Skeletal muscle satellite cell (primary cell): ENCODE data around the gene KCNH1.

Experiments used
- H3K27me3 ChIP-seq: 2 replicates; pipeline ENCODE4 v1.7.0; 2013; ENCODE audit warnings: low read length; ENCODE audit not compliant: control insufficient read depth, insufficient read depth
- H3K36me3 ChIP-seq: 2 replicates; pipeline ENCODE4 v1.7.0; 2013; ENCODE audit warnings: mild to moderate bottlenecking, control low read depth, low read length; ENCODE audit not compliant: insufficient read depth
- H3K4me1 ChIP-seq: 2 replicates; pipeline ENCODE4 v1.7.0; 2013; ENCODE audit warnings: low read length; ENCODE audit not compliant: control insufficient read depth, insufficient read depth
- H3K4me2 ChIP-seq: 2 replicates; pipeline ENCODE4 v1.7.0; 2013; ENCODE audit warnings: mild to moderate bottlenecking, low read length
- H3K4me3 ChIP-seq: 2 replicates; pipeline ENCODE4 v1.7.0; 2013; ENCODE audit warnings: low read length
- H3K9ac ChIP-seq: 2 replicates; pipeline ENCODE4 v1.7.0; 2013; ENCODE audit warnings: mild to moderate bottlenecking, low read depth, low read length, moderate library complexity
- H3K9me3 ChIP-seq: replicated peaks from 2 replicates; pipeline ENCODE4 v1.7.0; 2013; ENCODE audit warnings: mild to moderate bottlenecking, control low read depth, low read length

KCNH1 gene

GRCh38 chr1:210685295-210685650 is 448.7 kb downstream of the KCNH1 start:
- Histone ChIP-seq H3K36me3 (no peaks in the 10 kb centered on the region), H3K4me2 (no peak overlapping the region), H3K4me3 (no peak overlapping the region), H3K27me3 (no peaks in the 10 kb centered on the region), H3K9ac (no peak overlapping the region), H3K4me1 (peaks cover 7% of the 10 kb centered on the region), H3K9me3 (no peaks in the 10 kb centered on the region)

GRCh38 chr1:210684466-210685294 is 449.3 kb downstream of the KCNH1 start:
- Histone ChIP-seq H3K4me1 (peaks cover 7% of the 10 kb centered on the region), H3K4me3 (no peak overlapping the region), H3K27me3 (no peaks in the 10 kb centered on the region), H3K9ac (no peak overlapping the region), H3K36me3 (no peaks in the 10 kb centered on the region), H3K4me2 (no peak overlapping the region), H3K9me3 (no peaks in the 10 kb centered on the region)

GRCh38 chr1:210683403-210684047 is 450.4 kb downstream of the KCNH1 start:
- no peaks in the 10 kb centered on the region for H3K27me3 ChIP-seq
- H3K9ac ChIP-seq: no peak overlapping the region

GRCh38 chr1:210681158-210681557 is 452.8 kb downstream of the KCNH1 start:
- no peaks in the 10 kb centered on the region for H3K4me1 ChIP-seq
- H3K36me3 ChIP-seq: no peaks in the 10 kb centered on the region
- H3K27me3 ChIP-seq: no peaks in the 10 kb centered on the region
- no peak overlapping the region for H3K9ac ChIP-seq
- H3K4me3 ChIP-seq: no peak overlapping the region
- H3K9me3 ChIP-seq: no peaks in the 10 kb centered on the region
- no peak overlapping the region for H3K4me2 ChIP-seq

More at GRCh38 chr1:210683403-210684047, 450.4 kb downstream of the KCNH1 start:
- H3K9me3 ChIP-seq: no peaks in the 10 kb centered on the region
- peaks cover 7% of the 10 kb centered on the region for H3K4me1 ChIP-seq
- H3K4me3 ChIP-seq: no peak overlapping the region
- H3K4me2 ChIP-seq: no peak overlapping the region
- H3K36me3 ChIP-seq: no peaks in the 10 kb centered on the region

- Histone ChIP-seq H3K27me3 (no peaks in the 10 kb centered on the region), H3K36me3 (peaks cover 3% of the 10 kb centered on the region), H3K9ac (no peak overlapping the region), H3K4me3 (no peak overlapping the region), H3K4me1 (no peaks in the 10 kb centered on the region), H3K9me3 (no peaks in the 10 kb centered on the region), H3K4me2 (no peak overlapping the region)
These were observed 455.6 kb downstream of the KCNH1 start for GRCh38 chr1:210678306-210678705.

- H3K9ac ChIP-seq: no peak overlapping the region
- peaks cover 3% of the 10 kb centered on the region for H3K36me3 ChIP-seq
- H3K4me3 ChIP-seq: no peak overlapping the region
- H3K4me1 ChIP-seq: no peaks in the 10 kb centered on the region
- H3K27me3 ChIP-seq: no peaks in the 10 kb centered on the region
- H3K4me2 ChIP-seq: no peak overlapping the region
- H3K9me3 ChIP-seq: no peaks in the 10 kb centered on the region
These were observed 456.4 kb downstream of the KCNH1 start for GRCh38 chr1:210677533-210677932.

GRCh38 chr1:210676539-210676938 is 457.4 kb downstream of the KCNH1 start:
- H3K9ac ChIP-seq: no peak overlapping the region
- H3K36me3 ChIP-seq: peaks cover 3% of the 10 kb centered on the region
- H3K4me3 ChIP-seq: no peak overlapping the region
- H3K4me1 ChIP-seq: no peaks in the 10 kb centered on the region
- no peaks in the 10 kb centered on the region for H3K27me3 ChIP-seq
- no peaks in the 10 kb centered on the region for H3K9me3 ChIP-seq
- H3K4me2 ChIP-seq: no peak overlapping the region

- no peak overlapping the region for H3K9ac ChIP-seq
- no peaks in the 10 kb centered on the region for H3K4me1 ChIP-seq
- H3K27me3 ChIP-seq: no peaks in the 10 kb centered on the region
- no peaks in the 10 kb centered on the region for H3K9me3 ChIP-seq
- peaks cover 3% of the 10 kb centered on the region for H3K36me3 ChIP-seq
- H3K4me3 ChIP-seq: no peak overlapping the region
- no peak overlapping the region for H3K4me2 ChIP-seq
These were observed 459.8 kb downstream of the KCNH1 start for GRCh38 chr1:210674151-210674550.

GRCh38 chr1:210669951-210670350 is 464.0 kb downstream of the KCNH1 start:
- H3K4me2 ChIP-seq: no peak overlapping the region
- H3K36me3 ChIP-seq: peaks cover 3% of the 10 kb centered on the region
- H3K9ac ChIP-seq: no peak overlapping the region
- no peak overlapping the region for H3K4me3 ChIP-seq
- H3K27me3 ChIP-seq: no peaks in the 10 kb centered on the region
- no peaks in the 10 kb centered on the region for H3K4me1 ChIP-seq
- H3K9me3 ChIP-seq: no peaks in the 10 kb centered on the region

GRCh38 chr1:210663730-210664573 is 470.0 kb downstream of the KCNH1 start:
- no peak overlapping the region for H3K4me2 ChIP-seq
- no peaks in the 10 kb centered on the region for H3K9me3 ChIP-seq
- H3K4me3 ChIP-seq: no peak overlapping the region
- H3K9ac ChIP-seq: no peak overlapping the region
- no peaks in the 10 kb centered on the region for H3K4me1 ChIP-seq
- no peaks in the 10 kb centered on the region for H3K36me3 ChIP-seq
- H3K27me3 ChIP-seq: no peaks in the 10 kb centered on the region

GRCh38 chr1:210662291-210663050 is 471.5 kb downstream of the KCNH1 start:
- no peaks in the 10 kb centered on the region for H3K36me3 ChIP-seq
- H3K9ac ChIP-seq: no peak overlapping the region
- H3K27me3 ChIP-seq: no peaks in the 10 kb centered on the region
- no peaks in the 10 kb centered on the region for H3K4me1 ChIP-seq
- no peaks in the 10 kb centered on the region for H3K9me3 ChIP-seq
- H3K4me3 ChIP-seq: no peak overlapping the region
- H3K4me2 ChIP-seq: no peak overlapping the region
